Umbilical cord (tissue), 2 donors: ENCODE data around the gene ANAPC1. TPM values are rescaled to one million over a fixed set of nuclear protein-coding genes. Genes with fewer than 3 reads are reported as not detected.
"Not testable (repeated sequence)": the region's sequence is repeated elsewhere in the genome, so short reads cannot be mapped to it uniquely, and the experiment has no call there.

ENCODE experiments used
- DNase-seq: peaks from one replicate; pipeline ENCODE4 v3.0.0-alpha.2; 2015; ENCODE audit warnings: low spot score
- total RNA-seq: library from RNA; depleted of rRNA; stranded (reverse); fragments of >200 nt; gene quantifications from one replicate; pipeline ENCODE4 v1.2.3, GENCODE V29; 2014; ENCODE audit warnings: low replicate concordance; ENCODE audit not compliant: insufficient read depth

The ANAPC1 gene
- total RNA-seq, 1 donor from 2014 or later, result 39.2 TPM

- DNase-seq, result no peak
Observed at GRCh38 chr2:111904726-111905474, 20.9 kb upstream of the ANAPC1 start.

- DNase-seq, result no peak
Observed at GRCh38 chr2:111903930-111904439, 20.0 kb upstream of the ANAPC1 start.

- DNase-seq, result no peak
Observed at GRCh38 chr2:111903516-111903915, 19.5 kb upstream of the ANAPC1 start.

GRCh38 chr2:111900859-111901258, 16.9 kb upstream of the ANAPC1 start:
- peak; percentile 69 for DNase-seq

DNA sequence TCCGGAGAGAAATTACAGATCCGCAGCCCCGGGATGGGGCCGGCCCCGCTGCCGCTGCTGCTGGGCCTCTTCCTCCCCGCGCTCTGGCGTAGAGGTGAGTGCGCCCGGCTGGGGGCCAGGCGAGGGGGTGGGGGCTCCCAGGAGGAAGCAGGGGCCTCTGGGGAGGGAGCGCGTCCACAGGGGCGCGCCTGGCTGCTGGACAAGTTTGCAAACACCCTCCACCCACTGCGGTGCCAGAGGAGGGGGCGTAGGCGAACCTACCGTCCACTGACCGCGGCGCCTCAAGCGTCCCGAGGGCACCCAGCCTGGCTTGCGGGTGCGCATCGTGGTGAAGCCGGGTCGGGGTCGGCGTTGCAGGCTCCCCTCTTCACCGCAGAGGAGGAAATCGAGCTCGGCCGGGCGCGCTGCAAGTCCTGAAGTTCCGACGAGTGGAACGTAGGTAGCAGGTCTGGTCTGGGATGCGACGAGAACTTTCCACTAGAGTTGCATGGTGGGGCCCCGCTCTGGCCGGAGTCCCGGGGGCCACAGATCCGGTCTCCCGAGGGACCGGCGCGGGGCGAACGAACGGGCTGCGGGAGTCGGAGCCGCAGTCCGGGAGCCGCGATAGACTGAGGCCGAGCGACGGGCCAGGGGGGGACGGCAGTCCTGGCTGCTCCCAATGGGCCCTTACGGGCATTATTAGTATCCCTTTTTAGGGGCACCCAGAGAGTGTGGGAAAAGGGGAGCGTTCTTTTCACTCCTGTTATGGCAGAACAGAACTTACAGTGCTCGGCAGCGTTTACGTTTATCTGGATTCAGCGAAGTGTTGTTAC, 14.9 kb upstream of the ANAPC1 start:
- DNase-seq, result peak; percentile 34

DNA sequence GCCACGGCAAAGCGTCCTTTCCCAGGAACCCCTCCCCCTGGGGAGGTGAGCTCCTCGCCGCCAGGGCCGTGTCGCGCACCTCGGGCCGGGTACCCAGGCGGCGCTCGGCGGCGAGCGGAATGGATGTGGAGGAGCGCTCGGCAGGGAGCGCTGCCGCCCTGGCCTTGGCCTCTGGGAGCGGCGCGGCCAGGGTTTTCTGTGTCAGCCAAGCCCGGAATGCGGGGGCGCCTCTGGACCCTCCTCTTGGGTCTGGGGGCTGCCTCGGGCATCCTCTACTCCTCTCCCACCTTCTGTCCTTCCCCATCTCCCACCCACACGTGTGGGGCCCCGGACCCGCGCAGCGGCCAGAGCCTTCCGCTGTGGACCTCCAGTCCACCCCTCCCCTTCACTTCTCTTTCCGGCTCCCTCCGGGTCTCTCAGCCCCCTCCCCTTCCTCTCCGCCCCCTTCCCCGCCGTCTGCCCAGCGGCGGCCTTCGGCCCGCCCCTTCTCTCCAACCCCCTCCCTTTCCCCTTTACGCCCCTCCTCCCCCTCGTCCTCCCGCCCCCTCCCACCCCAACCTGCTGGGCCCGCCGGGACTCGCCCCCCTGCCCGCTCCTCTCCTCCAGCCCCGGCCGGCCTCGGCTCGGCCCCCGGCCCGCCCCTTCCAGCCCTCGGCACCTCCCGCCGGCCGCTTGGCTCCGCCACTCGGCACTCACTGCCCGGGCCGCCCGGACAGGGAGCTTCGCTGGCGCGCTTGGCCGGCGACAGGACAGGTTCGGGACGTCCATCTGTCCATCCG, 14.1 kb upstream of the ANAPC1 start, which contains the start of gene MERTK:
TSS of gene MERTK (plus strand) at position 684 of the 779 bp plus-strand sequence. CDS start 129 bp downstream, outside the sequence.
- peak; percentile 94 for DNase-seq

DNA sequence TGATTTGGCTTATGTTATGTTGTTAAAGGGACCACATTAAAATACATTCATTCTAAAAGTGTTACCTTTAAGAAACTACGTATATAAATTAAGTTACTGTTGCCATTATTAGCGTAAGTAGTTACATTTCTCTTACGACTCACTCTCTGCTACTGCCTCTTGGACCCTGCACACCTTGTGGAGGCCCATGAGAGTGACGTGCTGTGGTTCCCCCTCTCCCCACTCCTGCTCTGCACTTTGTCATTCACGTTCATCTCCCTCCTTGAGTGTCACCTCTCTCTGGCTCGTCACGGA, 13.6 kb upstream of the ANAPC1 start:
- DNase-seq, result no peak

DNA sequence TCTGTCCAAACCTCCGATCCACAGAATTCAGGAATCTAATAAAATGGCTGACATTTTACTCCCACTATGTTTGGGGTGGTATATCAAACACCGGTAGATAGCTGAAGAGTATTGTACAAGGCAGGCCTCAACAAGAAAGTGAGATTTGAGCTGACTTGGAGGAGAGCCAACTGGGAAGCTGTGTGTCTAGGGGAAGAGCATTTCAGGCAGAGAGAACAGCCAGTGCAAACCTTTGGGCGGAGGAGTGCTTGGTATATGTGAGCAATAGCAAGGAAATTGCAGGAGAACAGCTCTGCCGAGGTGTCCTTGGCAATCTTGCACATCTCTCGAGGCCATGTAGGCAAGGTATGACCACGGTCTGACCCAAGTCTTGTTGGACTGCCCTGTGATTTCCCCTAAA, 12.6 kb upstream of the ANAPC1 start:
- peak; percentile 43 for DNase-seq

DNA sequence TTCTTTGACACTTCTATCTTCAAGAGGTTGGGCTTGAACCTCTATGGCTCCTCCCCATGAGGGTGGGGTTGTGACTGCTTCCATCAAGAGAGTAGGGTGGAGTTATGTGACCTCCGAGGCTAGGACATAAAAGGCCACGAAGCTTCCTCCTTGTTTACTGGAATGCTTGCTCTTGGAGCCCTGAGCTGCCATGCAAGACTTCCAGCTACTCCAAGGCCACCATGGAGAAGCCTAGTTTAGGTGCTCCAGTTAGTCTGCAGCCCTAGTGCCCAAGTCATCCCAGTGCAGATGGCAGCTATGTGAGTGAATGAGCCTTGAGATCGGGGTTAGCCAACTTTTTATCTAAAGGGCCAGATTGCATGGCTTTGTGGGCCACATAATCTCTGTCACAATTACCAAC, 12.0 kb upstream of the ANAPC1 start:
- no peak for DNase-seq

GRCh38 chr2:111884592-111884964, 585 bp upstream of the ANAPC1 start:
- no peak for DNase-seq

- not testable (repeated sequence) for DNase-seq
Observed at GRCh38 chr2:111872806-111873205, 11.2 kb downstream of the ANAPC1 start.

DNA sequence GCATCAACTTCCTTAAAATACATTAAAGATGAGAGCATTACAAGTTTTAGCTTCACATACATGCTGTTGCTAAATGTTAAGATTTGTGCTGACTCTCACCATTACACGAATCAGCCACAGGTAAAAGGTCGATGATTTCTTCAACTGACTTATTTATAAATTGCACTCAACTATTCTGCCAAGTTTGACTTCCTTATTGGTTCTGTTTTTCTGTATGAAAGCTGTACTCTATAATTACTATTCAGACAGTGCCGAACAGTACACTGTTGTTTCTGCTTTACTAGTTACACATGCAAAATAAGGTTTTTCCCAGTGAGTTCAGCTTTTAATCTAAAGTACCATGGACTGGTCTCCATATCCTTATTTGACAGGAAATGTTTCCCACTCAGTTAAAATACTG, 18.9 kb downstream of the ANAPC1 start:
- DNase-seq, result not testable (repeated sequence)

DNA sequence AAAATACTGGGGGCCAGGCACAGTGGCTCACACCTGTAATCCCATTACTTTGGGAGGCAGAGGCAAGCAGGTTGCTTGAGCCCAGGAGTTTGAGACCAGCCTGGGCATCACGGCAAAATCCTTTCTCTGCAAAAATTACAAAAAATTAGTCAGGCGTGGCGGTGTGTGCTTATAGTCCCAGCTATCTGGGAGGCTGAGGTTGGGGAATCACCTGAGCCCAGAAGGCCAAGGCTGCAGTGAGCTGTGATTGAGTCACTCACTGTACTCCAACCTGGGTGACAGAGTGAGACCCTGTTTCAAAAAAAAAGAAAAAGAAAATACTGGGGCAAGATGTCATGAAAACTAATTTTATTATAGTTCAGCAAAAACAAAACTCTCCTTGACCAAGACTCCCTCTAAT, 24.0 kb downstream of the ANAPC1 start:
- DNase-seq, result not testable (repeated sequence)

DNA sequence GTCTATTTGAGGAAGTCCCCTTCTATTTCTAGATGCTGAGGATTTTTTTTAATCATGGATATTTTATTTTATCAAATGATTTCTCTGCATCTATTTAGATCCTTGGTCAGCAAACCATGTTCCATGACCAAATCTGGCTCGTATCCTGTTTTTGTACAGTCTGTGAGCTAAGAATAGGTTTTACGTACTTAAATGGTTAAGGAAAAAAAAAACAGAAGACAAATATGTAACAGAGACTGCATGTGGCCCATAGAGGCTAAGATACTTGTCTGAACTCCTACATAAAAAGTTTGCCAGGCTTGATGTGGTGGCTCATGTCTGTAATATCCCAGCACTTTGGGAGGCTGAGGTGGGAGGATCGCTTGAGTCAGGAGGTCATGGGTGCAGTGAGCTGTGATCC, 31.4 kb downstream of the ANAPC1 start:
- DNase-seq, result peak; percentile 14

- DNase-seq, result not testable (repeated sequence)
Observed at GRCh38 chr2:111850646-111851045, 33.3 kb downstream of the ANAPC1 start.

DNA sequence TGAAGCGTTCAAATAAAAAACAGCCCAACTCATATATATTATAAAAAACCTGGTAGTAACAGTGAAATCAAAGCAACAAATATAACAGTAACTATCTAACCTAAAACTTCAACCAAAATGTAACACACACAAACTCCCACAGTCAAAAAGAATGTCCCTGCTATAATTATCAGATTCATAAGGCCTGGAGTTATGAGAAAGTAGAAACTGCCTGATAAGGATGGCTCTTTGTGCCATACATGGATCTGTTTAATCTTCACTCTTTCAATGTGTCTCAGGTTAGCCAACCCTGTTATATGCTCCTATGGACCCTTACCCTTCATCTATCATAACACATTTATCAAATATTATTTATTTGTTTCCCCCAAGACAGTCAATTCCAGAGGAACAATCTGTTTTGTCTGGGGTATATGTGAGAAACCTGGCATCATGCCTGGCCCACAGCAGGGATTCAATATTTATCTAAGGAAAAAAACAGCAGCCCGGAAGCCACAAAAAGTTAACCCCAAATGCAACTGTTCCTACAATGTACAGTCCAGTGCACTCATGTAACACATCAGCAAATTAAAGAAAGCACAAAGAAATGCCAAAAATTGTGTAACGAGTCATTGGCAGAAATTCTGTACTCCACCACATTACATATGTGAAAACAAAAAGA, 44.2 kb downstream of the ANAPC1 start:
- DNase-seq, result not testable (repeated sequence)

DNA sequence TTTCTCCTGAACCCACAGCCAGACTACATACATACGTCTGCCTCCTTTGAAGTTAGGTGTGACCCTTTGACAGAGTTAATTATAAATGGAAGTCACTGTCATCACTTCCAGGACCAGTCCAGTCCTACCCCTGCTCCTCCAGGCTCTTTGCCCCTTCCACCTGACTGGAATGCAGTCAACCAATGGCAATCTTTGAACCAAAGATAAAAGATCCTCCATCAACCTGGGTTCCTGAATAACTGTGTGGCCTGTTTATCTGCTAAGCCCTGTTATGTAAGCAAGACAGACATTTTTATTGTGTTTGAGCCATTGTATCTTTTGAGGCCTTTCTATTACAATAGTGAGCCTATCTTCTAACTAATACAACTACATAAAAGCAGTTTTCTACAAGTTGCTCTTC, 45.0 kb downstream of the ANAPC1 start:
- not testable (repeated sequence) for DNase-seq

GRCh38 chr2:111834221-111834620, 49.8 kb downstream of the ANAPC1 start:
- not testable (repeated sequence) for DNase-seq

DNA sequence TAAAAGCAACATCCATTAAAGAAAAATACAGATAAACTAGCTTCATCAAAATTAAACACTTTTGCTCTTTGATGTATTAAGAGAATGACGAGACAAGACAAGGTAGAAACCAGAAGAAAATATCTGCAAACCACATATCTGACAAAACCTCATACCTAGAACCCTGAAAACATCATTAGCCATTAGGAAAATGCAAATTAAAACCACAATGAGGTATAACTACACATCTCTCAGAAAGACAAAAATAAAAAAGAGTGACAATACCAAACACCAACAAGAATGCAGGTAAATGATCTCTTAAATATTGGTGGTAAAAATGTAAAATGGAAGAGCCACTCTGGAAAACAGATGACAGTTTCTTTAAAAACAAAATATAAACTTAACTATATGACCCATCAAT, 53.5 kb downstream of the ANAPC1 start:
- not testable (repeated sequence) for DNase-seq

GRCh38 chr2:111828217-111828766, 55.7 kb downstream of the ANAPC1 start:
- not testable (repeated sequence) for DNase-seq
